Colonic mucosa (tissue), 4 donors: Measurements from ENCODE around the gene ANKRD13B. TPM values are rescaled to one million over a fixed set of nuclear protein-coding genes. Genes with fewer than 3 reads are reported as not detected.

ENCODE experiments used
- DNase-seq: peaks from one replicate; pipeline ENCODE4 v3.0.0-alpha.2; 2020
- H3K27ac ChIP-seq: fragments of 200-600 bp; one replicate; pipeline ENCODE4 v1.8.0; 2021
- H3K27me3 ChIP-seq: fragments of 200-600 bp; one replicate; pipeline ENCODE4 v1.8.0; 2021
- H3K36me3 ChIP-seq: fragments of 200-600 bp; one replicate; pipeline ENCODE4 v1.8.0; 2021
- H3K4me1 ChIP-seq: fragments of 200-600 bp; one replicate; pipeline ENCODE4 v1.8.0; 2021; ENCODE audit warnings: mild to moderate bottlenecking
- H3K4me3 ChIP-seq: fragments of 200-600 bp; one replicate; pipeline ENCODE4 v1.8.0; 2021
- H3K9ac ChIP-seq, 2 donors: one replicate each; pipeline ENCODE4 v1.7.0; 2013; ENCODE audit warnings: control low read depth in 2 of 2, low read depth in 2 of 2, low read length in 2 of 2
- H3K9me3 ChIP-seq: fragments of 200-600 bp; one replicate; pipeline ENCODE4 v1.8.0; 2021
- intact Hi-C: fragments of 100-400 bp; cut with DNase I; formaldehyde crosslinking; loops from one replicate; pipeline ENCODE4 v1.14.1; 2022
- total RNA-seq, 2 donors: library from RNA; stranded (reverse); fragmentation: NEBNext Ultra II Directional in 1 of 2; extraction: Animal tissue kit (Norgen Biotek cat#: 25700) in 1 of 2; gene quantifications; one replicate each; pipeline ENCODE4 v1.2.1, GENCODE V29; 2021
- TF ChIP-seq, protein P1 (sequence below): fragments of 200-600 bp; IDR thresholded peaks from one replicate; pipeline ENCODE4 v1.8.0; 2022; ENCODE audit warnings: antibody characterized with exemption, mild to moderate bottlenecking
- donor health status: healthy.
- donor health status: DM: no; HTN: no; CAD: no.
- donor health status: DM: no; HTN: no; CAD: no.

ANKRD13B gene
- total RNA-seq, 2 donors from 2014 or later, result 3.1 to 10.2 TPM

DNA sequence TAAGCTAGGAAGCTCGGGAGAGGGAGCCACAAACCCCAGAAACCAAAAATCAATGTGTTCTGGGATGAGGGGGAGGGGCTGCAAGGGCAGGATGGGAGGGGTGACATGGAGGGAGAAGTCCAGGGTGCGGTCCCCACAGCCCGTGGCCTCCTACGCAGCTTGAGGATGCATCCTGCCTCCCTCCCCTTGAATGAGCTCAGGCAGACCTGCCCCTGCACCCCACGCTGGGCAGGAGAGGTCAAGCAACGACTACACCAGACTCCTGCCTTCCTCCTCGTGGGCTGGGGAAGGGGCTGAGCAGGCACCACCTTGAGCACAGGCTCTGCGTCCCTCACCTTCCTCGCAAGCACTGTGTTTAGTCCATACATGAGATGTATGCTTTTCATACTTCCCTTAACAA, 3.9 kb downstream of the ANKRD13B start:
- Histone ChIP-seq H3K27me3 (no peaks in the 10 kb centered on the region), H3K9ac (no peak overlapping the region), H3K27ac (no peak overlapping the region), H3K36me3 (no peaks in the 10 kb centered on the region), H3K4me3 (no peak overlapping the region), H3K9me3 (no peaks in the 10 kb centered on the region), H3K4me1 (peaks cover 10% of the 10 kb centered on the region)
- TF ChIP-seq, protein P1, sequence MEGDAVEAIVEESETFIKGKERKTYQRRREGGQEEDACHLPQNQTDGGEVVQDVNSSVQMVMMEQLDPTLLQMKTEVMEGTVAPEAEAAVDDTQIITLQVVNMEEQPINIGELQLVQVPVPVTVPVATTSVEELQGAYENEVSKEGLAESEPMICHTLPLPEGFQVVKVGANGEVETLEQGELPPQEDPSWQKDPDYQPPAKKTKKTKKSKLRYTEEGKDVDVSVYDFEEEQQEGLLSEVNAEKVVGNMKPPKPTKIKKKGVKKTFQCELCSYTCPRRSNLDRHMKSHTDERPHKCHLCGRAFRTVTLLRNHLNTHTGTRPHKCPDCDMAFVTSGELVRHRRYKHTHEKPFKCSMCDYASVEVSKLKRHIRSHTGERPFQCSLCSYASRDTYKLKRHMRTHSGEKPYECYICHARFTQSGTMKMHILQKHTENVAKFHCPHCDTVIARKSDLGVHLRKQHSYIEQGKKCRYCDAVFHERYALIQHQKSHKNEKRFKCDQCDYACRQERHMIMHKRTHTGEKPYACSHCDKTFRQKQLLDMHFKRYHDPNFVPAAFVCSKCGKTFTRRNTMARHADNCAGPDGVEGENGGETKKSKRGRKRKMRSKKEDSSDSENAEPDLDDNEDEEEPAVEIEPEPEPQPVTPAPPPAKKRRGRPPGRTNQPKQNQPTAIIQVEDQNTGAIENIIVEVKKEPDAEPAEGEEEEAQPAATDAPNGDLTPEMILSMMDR, result no peak
- intact Hi-C loops, result no loop called here
- no peak for DNase-seq

DNA sequence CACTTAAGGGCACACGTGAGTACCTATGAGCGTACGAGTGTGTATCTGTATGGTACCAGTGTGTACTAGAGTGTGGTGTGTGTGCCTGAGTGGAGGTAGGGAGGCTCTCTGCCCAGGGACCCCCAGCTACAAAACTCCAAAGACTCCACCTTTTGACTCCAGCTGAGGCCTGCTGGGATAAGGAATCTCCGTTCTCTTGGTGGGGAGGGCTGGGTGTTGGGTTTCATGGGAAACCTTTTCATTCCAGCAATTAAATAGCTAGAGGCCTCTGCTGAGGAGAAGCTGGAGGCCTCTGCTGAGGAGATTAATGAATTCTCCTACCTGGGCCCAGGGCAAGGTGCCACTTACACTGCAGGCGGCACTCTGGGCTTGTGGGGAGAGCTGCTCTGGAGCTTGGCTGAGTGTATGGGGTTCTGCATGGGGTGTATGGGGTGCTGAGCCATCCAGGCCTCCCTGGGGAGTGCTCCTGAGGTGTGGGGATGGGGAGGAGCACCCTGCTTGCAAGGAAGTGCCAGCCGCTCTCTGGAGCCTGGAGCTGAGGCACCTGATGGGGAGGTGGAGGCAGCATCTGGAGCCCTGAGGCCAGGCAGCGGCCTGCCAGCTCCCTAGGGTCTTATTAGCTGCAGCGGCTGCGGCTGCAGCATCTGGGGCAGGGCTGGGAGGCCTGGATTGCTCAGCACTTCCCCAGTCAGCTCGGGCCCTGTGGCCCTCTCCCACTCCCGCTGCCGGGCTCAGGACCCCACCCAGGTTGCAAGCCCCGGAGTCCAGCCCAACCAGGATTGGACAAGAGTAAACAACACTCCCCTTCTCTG, 4.6 kb downstream of the ANKRD13B start:
- TF ChIP-seq, protein P1, result no peak
- DNase-seq, result no peak
- Histone ChIP-seq H3K36me3 (no peaks in the 10 kb centered on the region), H3K9me3 (no peaks in the 10 kb centered on the region), H3K9ac (no peak overlapping the region), H3K27me3 (no peaks in the 10 kb centered on the region), H3K4me1 (peaks cover 2% of the 10 kb centered on the region), H3K27ac (no peak overlapping the region), H3K4me3 (no peak overlapping the region)
- intact Hi-C loops, result no loop called here

DNA sequence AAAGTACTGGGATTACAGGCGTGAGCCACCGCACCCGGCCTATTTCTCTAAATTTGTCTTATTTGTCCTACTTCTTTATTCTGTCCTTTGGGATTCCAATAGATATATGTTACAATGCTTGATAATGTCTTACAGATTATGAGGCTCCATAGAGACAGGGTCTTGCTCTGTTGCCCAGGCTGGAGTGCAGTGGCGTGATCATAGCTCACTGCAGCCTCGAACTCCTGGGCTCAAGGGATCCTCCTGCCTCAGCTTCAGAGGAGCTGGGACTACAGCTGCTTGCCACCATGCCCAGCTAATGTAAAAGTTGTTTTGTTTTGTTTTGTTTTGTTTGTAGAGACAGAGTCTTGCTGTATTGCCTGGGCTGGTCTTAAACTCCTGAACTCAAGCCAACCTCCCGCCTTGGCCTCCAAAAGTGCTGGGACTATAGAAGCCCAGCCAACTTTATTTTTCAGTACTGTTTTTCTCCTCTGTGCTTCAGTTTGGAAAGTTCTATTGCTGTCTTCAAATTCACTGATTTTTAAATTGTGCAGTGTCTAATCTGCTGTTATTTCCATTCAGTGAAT, 10.3 kb downstream of the ANKRD13B start:
- intact Hi-C loops, result no loop called here
- Histone ChIP-seq H3K9ac (no peak overlapping the region), H3K9me3 (no peaks in the 10 kb centered on the region), H3K27ac (no peak overlapping the region), H3K4me1 (no peaks in the 10 kb centered on the region), H3K36me3 (no peaks in the 10 kb centered on the region), H3K4me3 (no peak overlapping the region), H3K27me3 (no peaks in the 10 kb centered on the region)
- TF ChIP-seq, protein P1, result no peak
- no peak for DNase-seq

DNA sequence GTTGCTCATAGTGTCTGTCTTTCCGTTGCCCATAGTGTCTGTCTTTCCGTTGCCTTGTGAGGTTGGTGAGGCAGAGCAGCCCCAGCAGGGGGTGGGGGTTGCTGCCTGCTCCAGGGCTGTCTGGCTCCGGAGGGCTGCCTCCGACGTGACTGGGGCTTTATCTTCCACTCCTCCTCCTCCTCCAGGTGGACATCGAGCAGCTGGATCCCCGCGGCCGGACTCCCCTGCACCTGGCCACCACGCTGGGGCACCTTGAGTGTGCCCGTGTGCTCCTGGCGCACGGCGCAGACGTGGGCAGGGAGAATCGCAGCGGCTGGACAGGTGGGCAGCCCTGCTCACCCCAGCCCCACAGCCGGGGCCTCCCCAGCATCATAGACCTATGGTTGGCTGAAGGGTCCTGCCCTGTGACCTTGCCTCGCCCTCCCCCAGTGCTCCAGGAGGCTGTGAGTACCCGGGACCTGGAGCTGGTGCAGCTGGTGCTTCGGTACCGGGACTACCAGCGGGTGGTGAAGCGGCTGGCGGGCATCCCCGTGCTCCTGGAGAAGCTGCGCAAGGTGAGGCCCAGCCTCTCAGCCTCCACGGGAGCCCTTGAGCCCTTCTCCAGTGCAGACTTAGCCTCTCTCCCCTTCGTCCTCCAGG, 14.7 kb downstream of the ANKRD13B start:
- no peaks in the 10 kb centered on the region for H3K36me3 ChIP-seq
- intact Hi-C loops, result no loop called here
- no peaks in the 10 kb centered on the region for H3K9me3 ChIP-seq
- no peaks in the 10 kb centered on the region for H3K4me1 ChIP-seq
- no peaks in the 10 kb centered on the region for H3K27me3 ChIP-seq
- TF ChIP-seq, protein P1, result no peak
- no peak overlapping the region for H3K27ac ChIP-seq
- no peak overlapping the region for H3K4me3 ChIP-seq
- H3K9ac ChIP-seq, result no peak overlapping the region
- DNase-seq, result no peak

DNA sequence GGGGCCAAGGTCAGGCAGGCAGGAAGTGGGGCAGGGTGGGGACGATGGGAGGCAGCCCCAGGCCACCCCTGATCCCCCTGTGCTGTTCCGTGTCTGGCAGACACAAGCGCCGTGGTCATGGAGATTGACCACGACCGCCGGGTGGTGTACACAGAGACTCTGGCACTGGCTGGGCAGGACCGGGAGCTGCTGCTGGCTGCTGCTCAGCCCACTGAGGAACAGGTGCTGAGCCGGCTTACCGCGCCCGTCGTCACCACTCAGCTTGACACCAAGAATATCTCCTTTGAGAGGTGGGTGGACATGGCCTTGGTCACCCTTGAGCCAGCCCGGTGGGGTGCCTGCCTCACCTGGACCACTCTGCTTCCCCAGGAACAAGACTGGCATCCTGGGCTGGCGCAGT, 16.1 kb downstream of the ANKRD13B start:
- intact Hi-C loops, result no loop called here
- no peak overlapping the region for H3K4me3 ChIP-seq
- TF ChIP-seq, protein P1, result no peak
- peaks cover 8% of the 10 kb centered on the region for H3K4me1 ChIP-seq
- H3K27me3 ChIP-seq, result no peaks in the 10 kb centered on the region
- H3K27ac ChIP-seq, result no peak overlapping the region
- no peak overlapping the region for H3K9ac ChIP-seq
- H3K36me3 ChIP-seq, result no peaks in the 10 kb centered on the region
- no peaks in the 10 kb centered on the region for H3K9me3 ChIP-seq
- DNase-seq, result no peak
